Parathyroid adenoma (tissue), 2 donors: Measurements from ENCODE around the gene FKBP5.

Experiments
- H2AFZ ChIP-seq: fragments of 300-600 bp; sonication (generic); one replicate; pipeline ENCODE4 v1.7.0; 2017; ENCODE audit warnings: antibody characterized with exemption, mild to moderate bottlenecking
- H3K27ac ChIP-seq: fragments of 300-600 bp; sonication (generic); one replicate; pipeline ENCODE4 v1.7.0; 2017
- H3K27me3 ChIP-seq: fragments of 300-600 bp; sonication (generic); one replicate; pipeline ENCODE4 v1.7.0; 2017; ENCODE audit warnings: low read length; ENCODE audit not compliant: control insufficient read depth, insufficient read depth
- H3K36me3 ChIP-seq: fragments of 300-600 bp; sonication (generic); one replicate; pipeline ENCODE4 v1.7.0; 2017; ENCODE audit warnings: low read length; ENCODE audit not compliant: control insufficient read depth, insufficient read depth
- H3K4me1 ChIP-seq: fragments of 300-600 bp; sonication (generic); one replicate; pipeline ENCODE4 v1.7.0; 2017; ENCODE audit warnings: control low read depth
- H3K4me2 ChIP-seq: fragments of 300-600 bp; sonication (generic); one replicate; pipeline ENCODE4 v1.7.0; 2017; ENCODE audit warnings: low read length
- H3K4me3 ChIP-seq: fragments of 300-600 bp; sonication (generic); one replicate; pipeline ENCODE4 v1.7.0; 2017; ENCODE audit warnings: low read depth, low read length
- H3K79me2 ChIP-seq: fragments of 300-600 bp; sonication (generic); one replicate; pipeline ENCODE4 v1.7.0; 2017; ENCODE audit warnings: control low read depth
- H3K9ac ChIP-seq: fragments of 300-600 bp; sonication (generic); one replicate; pipeline ENCODE4 v1.7.0; 2017; ENCODE audit warnings: mild to moderate bottlenecking
- H3K9me3 ChIP-seq: fragments of 300-600 bp; sonication (generic); one replicate; pipeline ENCODE4 v1.7.0; 2017; ENCODE audit warnings: low read length; ENCODE audit not compliant: control insufficient read depth
- TF ChIP-seq, protein P1 (sequence below): fragments of 300-600 bp; sonication (generic); IDR thresholded peaks from one replicate; pipeline ENCODE4 v1.7.0; 2017; ENCODE audit warnings: antibody characterized with exemption, mild to moderate bottlenecking
- donor health status: primary hyperparathyroidism.

The FKBP5 gene

GRCh38 chr6:35586542-35586941 is 102.2 kb downstream of the FKBP5 start:
- Histone ChIP-seq H3K9me3 (no peaks in the 10 kb centered on the region), H3K4me2 (no peak overlapping the region), H2AFZ (no peak overlapping the region), H3K27me3 (no peaks in the 10 kb centered on the region), H3K4me1 (peaks cover 9% of the 10 kb centered on the region), H3K4me3 (no peak overlapping the region), H3K79me2 (no peaks in the 10 kb centered on the region), H3K9ac (no peak overlapping the region), H3K36me3 (no peaks in the 10 kb centered on the region), H3K27ac (no peak overlapping the region)
- TF ChIP-seq, protein P1, sequence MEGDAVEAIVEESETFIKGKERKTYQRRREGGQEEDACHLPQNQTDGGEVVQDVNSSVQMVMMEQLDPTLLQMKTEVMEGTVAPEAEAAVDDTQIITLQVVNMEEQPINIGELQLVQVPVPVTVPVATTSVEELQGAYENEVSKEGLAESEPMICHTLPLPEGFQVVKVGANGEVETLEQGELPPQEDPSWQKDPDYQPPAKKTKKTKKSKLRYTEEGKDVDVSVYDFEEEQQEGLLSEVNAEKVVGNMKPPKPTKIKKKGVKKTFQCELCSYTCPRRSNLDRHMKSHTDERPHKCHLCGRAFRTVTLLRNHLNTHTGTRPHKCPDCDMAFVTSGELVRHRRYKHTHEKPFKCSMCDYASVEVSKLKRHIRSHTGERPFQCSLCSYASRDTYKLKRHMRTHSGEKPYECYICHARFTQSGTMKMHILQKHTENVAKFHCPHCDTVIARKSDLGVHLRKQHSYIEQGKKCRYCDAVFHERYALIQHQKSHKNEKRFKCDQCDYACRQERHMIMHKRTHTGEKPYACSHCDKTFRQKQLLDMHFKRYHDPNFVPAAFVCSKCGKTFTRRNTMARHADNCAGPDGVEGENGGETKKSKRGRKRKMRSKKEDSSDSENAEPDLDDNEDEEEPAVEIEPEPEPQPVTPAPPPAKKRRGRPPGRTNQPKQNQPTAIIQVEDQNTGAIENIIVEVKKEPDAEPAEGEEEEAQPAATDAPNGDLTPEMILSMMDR: no peak

- peaks cover 9% of the 10 kb centered on the region for H3K4me1 ChIP-seq
Measured at GRCh38 chr6:35585658-35586057, 103.1 kb downstream of the FKBP5 start.

DNA sequence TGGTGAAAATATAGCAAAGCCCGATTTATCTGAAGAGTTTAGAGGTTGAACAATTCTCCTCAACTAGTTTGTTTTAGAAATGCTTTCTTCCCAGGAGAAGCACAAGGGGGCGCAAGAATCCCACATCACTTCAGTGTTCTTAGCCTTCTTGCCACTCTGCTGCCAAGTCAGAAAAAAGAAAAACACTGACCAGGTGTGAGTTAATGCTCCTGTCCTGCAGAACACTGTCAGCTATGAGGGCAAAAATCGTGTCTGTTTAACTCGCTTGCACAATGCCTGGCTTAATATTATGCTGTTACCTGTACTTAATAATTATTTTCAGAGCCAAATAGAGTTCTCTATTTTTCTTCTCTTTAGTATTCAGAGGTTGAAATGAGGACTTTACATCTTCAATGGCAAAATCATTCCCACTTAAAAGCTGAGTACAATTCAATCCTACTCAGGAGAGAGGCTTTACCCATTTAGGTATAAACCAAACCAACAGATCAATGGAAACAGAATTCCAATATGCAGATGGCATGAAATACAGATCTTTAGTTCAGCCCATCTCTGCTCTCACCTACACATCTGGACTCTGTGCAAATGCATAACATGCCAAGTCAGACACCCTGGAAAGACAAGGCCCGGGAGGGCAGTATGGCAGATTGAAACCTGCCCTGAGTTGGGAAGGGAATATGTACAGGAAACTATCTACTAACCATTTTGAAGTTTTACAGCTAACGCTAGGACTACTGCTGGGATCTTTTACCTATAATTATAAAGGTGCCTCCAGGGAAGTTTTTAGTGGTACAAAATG is 104.6 kb downstream of the FKBP5 start:
- Histone ChIP-seq H3K79me2 (no peaks in the 10 kb centered on the region), H3K4me1 (peaks cover 5% of the 10 kb centered on the region), H2AFZ (no peak overlapping the region), H3K4me2 (no peak overlapping the region), H3K27ac (no peak overlapping the region), H3K27me3 (no peaks in the 10 kb centered on the region), H3K9ac (no peak overlapping the region), H3K9me3 (no peaks in the 10 kb centered on the region), H3K4me3 (no peak overlapping the region), H3K36me3 (no peaks in the 10 kb centered on the region)
- TF ChIP-seq, protein P1: peak; percentile 81

More at GRCh38 chr6:35585658-35586057, 103.1 kb downstream of the FKBP5 start:
- Histone ChIP-seq H3K9me3 (no peaks in the 10 kb centered on the region), H3K4me2 (no peak overlapping the region), H3K9ac (no peak overlapping the region), H3K79me2 (no peaks in the 10 kb centered on the region), H2AFZ (no peak overlapping the region), H3K4me3 (no peak overlapping the region), H3K27me3 (no peaks in the 10 kb centered on the region), H3K27ac (no peak overlapping the region), H3K36me3 (no peaks in the 10 kb centered on the region)
- TF ChIP-seq, protein P1: no peak

DNA sequence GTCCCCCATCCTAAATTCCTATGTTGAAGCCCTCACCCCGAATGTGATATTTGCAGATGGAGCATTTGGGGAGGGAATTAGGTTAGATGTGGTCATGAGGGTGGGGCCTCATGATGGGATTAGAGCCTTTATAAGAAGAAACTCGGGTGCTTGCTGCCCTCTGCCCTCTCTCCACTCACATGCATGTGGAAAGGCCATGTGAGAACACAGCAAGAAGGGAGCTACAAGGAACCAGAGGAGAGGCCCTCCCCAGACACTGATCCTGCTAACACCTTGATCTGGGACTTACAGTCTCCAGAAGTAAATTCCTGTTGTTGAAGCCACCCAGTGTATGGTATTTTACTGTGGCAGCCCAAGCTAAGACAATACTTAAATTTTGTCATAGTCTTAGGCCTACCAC is 106.4 kb downstream of the FKBP5 start:
- H3K4me3 ChIP-seq: no peak overlapping the region
- H3K27me3 ChIP-seq: no peaks in the 10 kb centered on the region
- no peak overlapping the region for H3K4me2 ChIP-seq
- no peak overlapping the region for H3K9ac ChIP-seq
- H2AFZ ChIP-seq: no peak overlapping the region
- H3K36me3 ChIP-seq: no peaks in the 10 kb centered on the region
- H3K9me3 ChIP-seq: no peaks in the 10 kb centered on the region
- TF ChIP-seq, protein P1: no peak
- H3K4me1 ChIP-seq: peaks cover 5% of the 10 kb centered on the region
- H3K79me2 ChIP-seq: no peaks in the 10 kb centered on the region
- H3K27ac ChIP-seq: no peak overlapping the region

DNA sequence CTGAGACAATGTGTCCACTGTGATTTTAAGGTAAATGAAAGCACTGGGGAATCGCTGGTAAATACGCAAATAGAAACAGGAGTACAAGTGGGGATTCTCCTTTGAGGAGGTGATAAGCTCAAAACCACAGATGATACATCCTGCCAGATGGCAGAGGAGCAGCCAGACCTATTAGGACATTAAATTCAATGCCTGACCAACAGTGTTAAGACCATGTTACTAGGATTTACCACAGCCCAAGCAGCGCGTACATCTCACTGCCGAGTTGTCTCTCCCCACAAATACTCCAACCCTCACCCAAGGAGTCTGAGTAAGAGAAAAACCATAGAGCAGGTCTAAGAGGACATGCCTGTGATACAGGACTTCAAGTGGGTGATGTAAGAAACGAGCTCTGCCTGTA is 107.1 kb downstream of the FKBP5 start:
- H3K36me3 ChIP-seq: no peaks in the 10 kb centered on the region
- no peak overlapping the region for H3K9ac ChIP-seq
- H3K4me1 ChIP-seq: peaks cover 5% of the 10 kb centered on the region
- H3K9me3 ChIP-seq: no peaks in the 10 kb centered on the region
- H3K79me2 ChIP-seq: no peaks in the 10 kb centered on the region
- no peaks in the 10 kb centered on the region for H3K27me3 ChIP-seq
- no peak overlapping the region for H3K27ac ChIP-seq
- H3K4me3 ChIP-seq: no peak overlapping the region
- TF ChIP-seq, protein P1: no peak
- no peak overlapping the region for H2AFZ ChIP-seq
- H3K4me2 ChIP-seq: no peak overlapping the region
